OCI-LY3 (cell line): ENCODE data around the gene PRR11.

Experiments used
- H2AFZ ChIP-seq: fragments of 200-600, 300-600 bp; shearing (Covaris generic); 2 replicates; pipeline ENCODE4 v1.6.0; 2014; ENCODE audit warnings: antibody characterized with exemption, low read depth, low read length
- H3K27ac ChIP-seq: fragments of 200-600, 300-600 bp; sonication (generic); 2 replicates; pipeline ENCODE4 v1.5.1; 2014; ENCODE audit warnings: mild to moderate bottlenecking, low read length, moderate library complexity, mixed read lengths
- H3K27me3 ChIP-seq: fragments of 200-600, 300-600 bp; sonication (generic); 2 replicates; pipeline ENCODE4 v1.6.1; 2014; ENCODE audit warnings: low read depth, low read length, mixed read lengths
- H3K36me3 ChIP-seq: fragments of 200-600, 300-600 bp; sonication (generic); replicated peaks from 2 replicates; pipeline ENCODE3; 2014; ENCODE audit warnings: low read depth, low read length, mixed read lengths
- H3K4me1 ChIP-seq: fragments of 300-600, 200-600 bp; sonication (generic); 2 replicates; pipeline ENCODE4 v1.6.1; 2014; ENCODE audit warnings: low read length, mixed read lengths
- H3K4me2 ChIP-seq: fragments of 200-600, 300-600 bp; sonication (generic); 2 replicates; pipeline ENCODE4 v1.6.1; 2014; ENCODE audit warnings: low read length, mixed read lengths
- H3K4me3 ChIP-seq: fragments of 300-600, 200-600 bp; sonication (generic); 2 replicates; pipeline ENCODE4 v1.5.1; 2014; ENCODE audit warnings: antibody characterized with exemption, mild to moderate bottlenecking, low read length, moderate library complexity
- H3K79me2 ChIP-seq: fragments of 300-600, 200-600 bp; shearing (Covaris generic); 2 replicates; pipeline ENCODE4 v1.6.1; 2014; ENCODE audit warnings: mild to moderate bottlenecking, low read length, mixed read lengths
- H3K9ac ChIP-seq: fragments of 300-600, 200-600 bp; shearing (Covaris generic); 2 replicates; pipeline ENCODE4 v1.6.0; 2014; ENCODE audit warnings: mild to moderate bottlenecking, low read length, moderate library complexity
- H3K9me3 ChIP-seq: fragments of 200-600, 300-600 bp; shearing (Covaris generic); 2 replicates; pipeline ENCODE4 v1.6.1; 2014; ENCODE audit warnings: low read length, mixed read lengths; ENCODE audit not compliant: insufficient read depth
- H4K20me1 ChIP-seq: fragments of 200-600, 300-600 bp; sonication (generic); 2 replicates; pipeline ENCODE4 v1.6.1; 2016; ENCODE audit warnings: low read length, mixed read lengths; ENCODE audit not compliant: insufficient read depth
- CTCF ChIP-seq: fragments of 200-600, 300-600 bp; sonication (generic); IDR thresholded peaks from 2 replicates; pipeline ENCODE4 v1.5.1; 2014; ENCODE audit warnings: antibody characterized with exemption, low read length, low read depth
- EZH2phosphoT487 ChIP-seq: fragments of 200-600 bp; shearing (Covaris generic); IDR thresholded peaks from 2 replicates; pipeline ENCODE4 v1.6.1; 2018; ENCODE audit warnings: antibody characterized with exemption, mixed run types, low read depth

The PRR11 gene

DNA sequence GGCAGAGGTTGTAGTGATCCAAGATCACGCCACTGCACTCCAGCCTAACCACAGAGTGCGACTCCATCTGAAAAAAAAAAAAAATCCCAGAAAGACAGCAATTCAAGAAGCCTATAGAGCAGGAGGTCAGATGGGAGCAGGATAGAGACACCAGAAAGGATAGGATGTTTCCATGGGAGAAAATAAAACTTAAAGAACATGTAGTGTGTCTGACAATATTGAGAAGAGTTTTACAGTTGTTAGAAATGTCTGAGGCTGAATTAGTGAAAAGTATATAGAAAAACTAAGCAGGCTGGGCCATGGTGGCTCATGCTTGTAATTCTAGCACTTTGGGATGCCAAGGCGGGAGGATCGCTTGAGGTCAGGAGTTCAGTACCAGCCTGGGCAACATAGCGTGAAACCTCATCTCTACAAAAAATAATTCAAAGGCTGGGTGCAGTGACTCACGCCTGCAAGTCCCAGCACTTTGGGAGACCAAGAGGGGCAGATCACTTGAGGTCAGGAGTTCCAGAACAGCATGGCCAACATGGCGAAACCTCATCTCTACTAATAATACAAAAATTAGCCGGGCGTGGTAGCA lies 33.6 kb upstream of the PRR11 start:
- TF ChIP-seq EZH2phosphoT487 (no peak), CTCF (no peak)
- peaks cover 8% of the 10 kb centered on the region for H3K36me3 ChIP-seq
- H3K4me1 ChIP-seq, result peaks cover 6% of the 10 kb centered on the region; the same call in 1 of the 2 replicates
- H2AFZ ChIP-seq, result no peak overlapping the region
- no peak overlapping the region for H3K27ac ChIP-seq
- no peak overlapping the region for H3K4me3 ChIP-seq
- H3K9ac ChIP-seq, result no peak overlapping the region
- H3K4me2 ChIP-seq, result no peak overlapping the region
- no peaks in the 10 kb centered on the region for H3K9me3 ChIP-seq
- no peaks in the 10 kb centered on the region for H3K27me3 ChIP-seq
- no peaks in the 10 kb centered on the region for H4K20me1 ChIP-seq
- no peaks in the 10 kb centered on the region for H3K79me2 ChIP-seq

DNA sequence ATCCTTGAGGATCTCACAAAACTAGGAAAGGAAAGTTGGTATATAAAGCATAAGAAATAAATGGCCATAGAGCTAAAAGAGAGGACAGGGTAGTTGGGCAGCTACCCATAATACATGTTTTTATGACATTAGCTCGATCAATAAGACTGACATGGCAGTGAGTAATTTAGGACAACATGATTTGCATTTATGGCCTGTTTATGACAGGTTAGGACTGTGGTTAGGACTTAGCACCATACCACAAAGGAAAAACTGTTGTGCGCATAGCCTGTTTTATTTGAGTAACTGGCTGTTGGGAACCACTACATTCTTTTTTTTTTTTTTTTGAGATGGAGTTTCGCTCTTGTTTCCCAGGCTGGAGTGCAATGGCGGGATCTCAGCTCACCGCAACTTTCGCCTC lies 30.9 kb upstream of the PRR11 start:
- no peaks in the 10 kb centered on the region for H3K9me3 ChIP-seq
- H4K20me1 ChIP-seq, result no peaks in the 10 kb centered on the region
- no peak for TF ChIP-seq CTCF
- TF ChIP-seq EZH2phosphoT487, result no peak
- no peaks in the 10 kb centered on the region for H3K27me3 ChIP-seq
- H2AFZ ChIP-seq, result no peak overlapping the region
- no peak overlapping the region for H3K4me2 ChIP-seq
- no peaks in the 10 kb centered on the region for H3K79me2 ChIP-seq
- peaks cover 8% of the 10 kb centered on the region for H3K36me3 ChIP-seq
- no peak overlapping the region for H3K9ac ChIP-seq
- peaks cover 6% of the 10 kb centered on the region; the same call in 1 of the 2 replicates for H3K4me1 ChIP-seq
- no peak overlapping the region for H3K4me3 ChIP-seq
- no peak overlapping the region for H3K27ac ChIP-seq

- H4K20me1 ChIP-seq, result no peaks in the 10 kb centered on the region
- H3K9me3 ChIP-seq, result no peaks in the 10 kb centered on the region
- H3K9ac ChIP-seq, result no peak overlapping the region
- H3K4me3 ChIP-seq, result no peak overlapping the region
- H2AFZ ChIP-seq, result no peak overlapping the region
- no peaks in the 10 kb centered on the region for H3K79me2 ChIP-seq
- 0 out of 2 replicates have a peak overlapping the region, but pooled peaks have one; percentile 6 for H3K27ac ChIP-seq
- TF ChIP-seq EZH2phosphoT487 (no peak), CTCF (no peak)
- peaks cover 6% of the 10 kb centered on the region; the same call in 1 of the 2 replicates for H3K4me1 ChIP-seq
- no peaks in the 10 kb centered on the region for H3K27me3 ChIP-seq
- H3K36me3 ChIP-seq, result peaks cover 8% of the 10 kb centered on the region
- H3K4me2 ChIP-seq, result no peak overlapping the region
Observed at GRCh38 chr17:59126809-59127417, 28.6 kb upstream of the PRR11 start.

DNA sequence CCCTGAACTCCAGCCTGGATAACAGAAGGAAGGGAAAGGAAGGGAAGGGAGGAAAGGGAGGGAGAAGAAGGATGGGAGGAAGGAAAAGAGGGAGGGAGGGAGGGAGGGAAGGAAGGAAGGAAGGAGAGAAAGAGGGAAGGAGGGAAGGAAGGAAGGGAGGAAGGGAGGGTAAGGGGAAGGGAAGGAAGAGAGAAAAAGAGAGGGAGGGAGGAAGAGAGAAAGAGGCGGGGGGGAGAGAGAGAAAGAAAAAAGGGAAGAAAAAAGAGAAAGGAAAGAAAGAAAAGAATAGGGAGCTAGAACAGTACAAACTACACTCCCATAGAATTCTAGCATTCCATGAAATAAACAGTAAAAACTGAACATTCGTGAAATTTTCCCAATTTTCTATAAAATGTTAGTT lies 25.7 kb upstream of the PRR11 start:
- H3K36me3 ChIP-seq, result peaks cover 8% of the 10 kb centered on the region
- H3K4me3 ChIP-seq, result no peak overlapping the region
- H4K20me1 ChIP-seq, result 0 out of 2 replicates have a peak, but pooled peaks cover 4% of the 10 kb centered on the region
- no peak overlapping the region for H3K27ac ChIP-seq
- H3K9ac ChIP-seq, result no peak overlapping the region
- TF ChIP-seq CTCF (no peak), EZH2phosphoT487 (no peak)
- peaks cover 7% of the 10 kb centered on the region; the same call in 1 of the 2 replicates for H3K79me2 ChIP-seq
- H3K4me2 ChIP-seq, result no peak overlapping the region
- H2AFZ ChIP-seq, result no peak overlapping the region
- no peaks in the 10 kb centered on the region for H3K27me3 ChIP-seq
- H3K4me1 ChIP-seq, result peaks cover 6% of the 10 kb centered on the region; the same call in 1 of the 2 replicates
- no peaks in the 10 kb centered on the region for H3K9me3 ChIP-seq
